ENCODE results near the gene OR2M5. TPM values are rescaled to one million over a fixed set of nuclear protein-coding genes. Genes with fewer than 3 reads are reported as not detected.

OR2M5 gene
- total RNA-seq, 1 donor from 2014 or later: not detected

DNA sequence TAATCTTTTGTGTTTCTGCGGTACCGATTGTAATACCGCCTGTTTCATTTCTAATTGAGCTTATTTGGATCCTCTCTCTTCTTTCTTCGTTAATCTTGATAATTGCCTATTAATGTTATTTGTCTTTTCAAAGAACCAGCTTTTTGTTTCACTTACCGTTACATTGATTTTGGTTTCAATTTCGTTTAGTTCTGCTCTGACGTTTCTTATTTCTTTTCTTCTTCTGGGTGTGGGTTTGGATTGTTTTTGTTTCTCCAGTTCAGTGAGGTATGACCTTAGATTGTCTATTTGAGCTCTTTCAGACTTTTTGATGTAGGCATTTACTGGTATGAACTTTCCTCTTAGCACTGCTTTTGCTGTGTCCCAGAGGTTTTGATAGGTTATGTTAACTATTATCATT is 39.0 kb downstream of the OR2M5 start:
- no peaks in the 10 kb centered on the region for H3K27me3 ChIP-seq (ENCODE audit: low read depth)
- intact Hi-C loops (cut with DNase I): no loop called here
- no peak for TF ChIP-seq CTCF (IDR thresholded peaks at IDR 0.05)
- no peaks in the 10 kb centered on the region for H3K36me3 ChIP-seq
- ATAC-seq (no peak), DNase-seq (no peak)
- H3K9me3 ChIP-seq: no peaks in the 10 kb centered on the region
- H3K27ac ChIP-seq: no peak overlapping the region
- no peak overlapping the region for H3K4me3 ChIP-seq
- H3K4me1 ChIP-seq: no peaks in the 10 kb centered on the region

GRCh38 chr1:248187363-248187762 is 42.4 kb downstream of the OR2M5 start:
- ATAC-seq (no peak), DNase-seq (no peak)
- H3K4me3 ChIP-seq: no peak overlapping the region
- no peaks in the 10 kb centered on the region for H3K4me1 ChIP-seq
- no peak for TF ChIP-seq CTCF (IDR thresholded peaks at IDR 0.05)
- H3K27me3 ChIP-seq (ENCODE audit: low read depth): no peaks in the 10 kb centered on the region
- intact Hi-C loops (cut with DNase I): no loop called here
- no peak overlapping the region for H3K27ac ChIP-seq
- H3K36me3 ChIP-seq: no peaks in the 10 kb centered on the region
- no peaks in the 10 kb centered on the region for H3K9me3 ChIP-seq

GRCh38 chr1:248189026-248189425 is 44.1 kb downstream of the OR2M5 start:
- H3K36me3 ChIP-seq: no peaks in the 10 kb centered on the region
- H3K4me1 ChIP-seq: no peaks in the 10 kb centered on the region
- no peak overlapping the region for H3K4me3 ChIP-seq
- H3K27ac ChIP-seq: no peak overlapping the region
- TF ChIP-seq CTCF (IDR thresholded peaks at IDR 0.05): no peak
- intact Hi-C loops (cut with DNase I): no loop called here
- peaks cover 11% of the 10 kb centered on the region for H3K9me3 ChIP-seq
- DNase-seq (no peak), ATAC-seq (no peak)
- no peaks in the 10 kb centered on the region for H3K27me3 ChIP-seq (ENCODE audit: low read depth)

DNA sequence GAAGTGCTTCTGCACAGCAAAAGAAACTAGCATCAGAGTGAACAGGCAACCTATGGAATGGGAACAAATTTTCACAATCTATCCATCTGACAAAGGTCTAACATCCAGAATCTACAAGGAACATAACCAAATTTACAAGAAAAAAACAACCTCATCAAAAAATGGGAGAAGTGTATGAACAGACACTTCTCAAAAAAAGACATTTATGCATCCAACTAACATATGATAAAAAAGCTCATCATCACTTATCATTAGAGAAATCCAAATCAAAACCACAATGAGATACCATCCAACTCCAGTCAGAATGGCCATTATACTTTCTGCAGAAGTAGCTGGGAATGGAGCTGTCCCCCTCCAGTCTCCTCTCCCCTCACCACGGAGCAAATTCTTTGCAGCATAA is 49.2 kb downstream of the OR2M5 start:
- Histone ChIP-seq H3K27ac (no peak overlapping the region), H3K9me3 (peaks cover 11% of the 10 kb centered on the region), H3K36me3 (no peaks in the 10 kb centered on the region), H3K27me3 (ENCODE audit: low read depth) (no peaks in the 10 kb centered on the region), H3K4me3 (no peak overlapping the region), H3K4me1 (no peaks in the 10 kb centered on the region)
- DNase-seq (no peak), ATAC-seq (no peak)
- no peak for TF ChIP-seq CTCF (IDR thresholded peaks at IDR 0.05)
- intact Hi-C loops (cut with DNase I): no loop called here

Other genes starting within 250 kb of the OR2M5 start
- 1.2 TPM for gene OR2W3, start 249.6 kb upstream of the OR2M5 start, total RNA-seq
- gene OR2T8, start 224.9 kb upstream of the OR2M5 start, total RNA-seq: not detected
- not detected for gene OR2AJ1, start 220.3 kb upstream of the OR2M5 start, total RNA-seq
- not detected for gene OR2L8, start 196.3 kb upstream of the OR2M5 start, total RNA-seq
- not detected for gene OR2AK2, start 179.9 kb upstream of the OR2M5 start, total RNA-seq
- not detected for gene OR2L5, start 131.5 kb upstream of the OR2M5 start, total RNA-seq
- not detected for gene OR2L2, start 115.1 kb upstream of the OR2M5 start, total RNA-seq
- gene OR2L3, start 98.3 kb upstream of the OR2M5 start, total RNA-seq: not detected
- not detected for gene OR2L13, start 50.0 kb upstream of the OR2M5 start, total RNA-seq
- gene OR2M2, start 29.7 kb downstream of the OR2M5 start, total RNA-seq: not detected
- not detected for gene OR2M3, start 52.1 kb downstream of the OR2M5 start, total RNA-seq
- gene OR2M4, start 86.3 kb downstream of the OR2M5 start, total RNA-seq: not detected
- not detected for gene OR2T33, start 132.8 kb downstream of the OR2M5 start, total RNA-seq
- not detected for gene OR2T12, start 158.3 kb downstream of the OR2M5 start, total RNA-seq
- gene OR2M7, start 179.4 kb downstream of the OR2M5 start, total RNA-seq: not detected
- not detected for gene OR14C36, start 203.6 kb downstream of the OR2M5 start, total RNA-seq
- not detected for gene OR2T4, start 216.5 kb downstream of the OR2M5 start, total RNA-seq
- not detected for gene OR2T6, start 230.6 kb downstream of the OR2M5 start, total RNA-seq

Data from lower lobe of right lung (tissue), 2 donors.